ENCODE results near the gene RBM3.

Gene RBM3

GRCh38 chrX:48626401-48627298 is 52.4 kb downstream of the RBM3 start:
- peak; percentile 3 for DNase-seq

Data from EL (cell line).